A172 (cell line): ENCODE results near the gene IGSF6. TPM values are rescaled to one million over a fixed set of nuclear protein-coding genes. Genes with fewer than 3 reads are reported as not detected.
"Not testable (repeated sequence)": the region's sequence is repeated elsewhere in the genome, so short reads cannot be mapped to it uniquely, and the experiment has no call there.

Experiments used
- DNase-seq: peaks from one replicate; pipeline ENCODE4 v3.0.0-alpha.2; 2015; ENCODE audit warnings: low spot score
- total RNA-seq: library from RNA; depleted of rRNA; stranded (reverse); fragments of >200 nt; shearing (Covaris generic); gene quantifications from 2 replicates; pipeline ENCODE4 v1.2.3, GENCODE V29; 2014; rRNA removed

IGSF6 gene, protein sequence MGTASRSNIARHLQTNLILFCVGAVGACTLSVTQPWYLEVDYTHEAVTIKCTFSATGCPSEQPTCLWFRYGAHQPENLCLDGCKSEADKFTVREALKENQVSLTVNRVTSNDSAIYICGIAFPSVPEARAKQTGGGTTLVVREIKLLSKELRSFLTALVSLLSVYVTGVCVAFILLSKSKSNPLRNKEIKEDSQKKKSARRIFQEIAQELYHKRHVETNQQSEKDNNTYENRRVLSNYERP
- not detected in 2 replicates for total RNA-seq

DNA sequence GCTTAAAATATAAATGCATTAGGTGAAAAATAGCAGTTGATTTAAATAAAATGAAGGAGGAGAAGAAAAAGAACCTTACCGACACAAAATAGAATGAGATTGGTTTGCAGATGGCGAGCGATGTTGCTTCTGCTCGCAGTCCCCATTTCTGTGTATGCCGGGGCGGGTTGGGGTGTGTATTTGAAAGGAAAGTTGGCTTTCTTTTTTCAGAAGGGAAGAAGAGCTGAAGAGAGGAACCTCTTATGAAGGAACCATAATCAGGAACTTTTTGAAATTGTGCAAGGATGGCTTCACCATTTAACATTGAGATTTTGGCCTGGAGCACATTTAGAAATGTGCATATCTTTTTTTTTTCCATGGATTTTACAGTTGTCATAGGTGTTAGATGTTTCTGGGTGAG lies at the start of gene IGSF6:
TSS of gene IGSF6 (minus strand) at position 156 of the 400 bp plus-strand sequence. CDS start at position 146, 10 bp downstream.
- DNase-seq: no peak

DNA sequence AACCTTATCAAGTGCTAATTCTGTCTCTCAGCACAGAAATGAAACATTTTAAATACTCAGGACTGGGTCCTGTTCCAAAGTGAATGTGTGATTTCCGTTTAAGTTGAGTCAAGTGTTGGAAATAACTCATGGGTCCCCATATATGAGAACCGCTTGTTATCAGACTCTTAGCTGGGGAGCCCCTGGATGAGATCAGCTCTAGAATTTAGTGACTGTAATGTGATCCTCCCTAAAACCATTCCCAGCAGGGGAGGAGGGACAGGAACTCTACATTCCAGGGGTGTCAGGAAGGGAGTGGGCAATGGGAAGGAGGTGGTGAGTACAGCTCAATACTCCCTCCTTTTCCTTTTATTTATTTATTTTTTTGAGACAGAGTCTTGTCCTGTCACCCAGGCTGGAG lies 48.9 kb upstream of the IGSF6 start:
- no peak for DNase-seq

DNA sequence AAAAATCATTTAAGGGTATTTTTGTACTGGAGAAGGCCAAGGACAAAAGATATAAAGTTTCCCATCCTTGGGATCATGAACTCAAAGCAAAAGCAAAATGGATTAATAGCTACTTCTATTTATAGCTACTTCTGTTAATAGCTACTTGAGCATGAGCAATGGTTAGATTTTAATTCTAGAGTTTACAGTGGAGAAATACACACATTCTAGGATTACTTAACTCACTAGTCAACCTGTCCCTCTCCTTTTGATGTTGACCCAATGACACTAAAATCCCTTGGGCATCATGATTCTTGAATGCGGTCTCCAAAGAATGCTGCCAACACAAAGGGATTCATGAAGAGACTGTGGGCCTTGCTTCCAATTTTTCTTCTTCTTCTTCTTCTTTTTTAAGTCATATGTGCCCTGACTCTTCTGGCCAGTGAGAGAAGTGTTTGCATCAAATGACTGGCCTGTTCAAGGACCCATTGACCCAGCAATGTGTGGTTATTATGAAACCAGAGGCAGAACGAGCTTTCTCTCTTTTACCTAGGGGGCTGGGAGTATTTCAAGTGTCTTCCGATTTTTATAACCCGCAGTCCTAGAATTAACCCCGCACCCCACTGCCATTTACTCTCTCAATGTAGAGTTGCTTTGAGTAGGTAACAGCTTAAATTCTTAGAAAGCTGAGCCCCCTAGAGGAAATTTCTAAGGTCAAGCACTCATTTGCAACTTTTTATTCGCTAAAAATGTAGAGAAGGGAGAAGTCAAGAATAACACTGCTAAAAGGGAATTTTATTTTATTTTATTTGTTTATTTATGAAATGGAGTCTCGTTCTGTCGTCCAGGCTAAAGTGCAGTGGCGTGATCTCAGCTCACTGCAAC lies 46.0 kb upstream of the IGSF6 start:
- no peak for DNase-seq

DNA sequence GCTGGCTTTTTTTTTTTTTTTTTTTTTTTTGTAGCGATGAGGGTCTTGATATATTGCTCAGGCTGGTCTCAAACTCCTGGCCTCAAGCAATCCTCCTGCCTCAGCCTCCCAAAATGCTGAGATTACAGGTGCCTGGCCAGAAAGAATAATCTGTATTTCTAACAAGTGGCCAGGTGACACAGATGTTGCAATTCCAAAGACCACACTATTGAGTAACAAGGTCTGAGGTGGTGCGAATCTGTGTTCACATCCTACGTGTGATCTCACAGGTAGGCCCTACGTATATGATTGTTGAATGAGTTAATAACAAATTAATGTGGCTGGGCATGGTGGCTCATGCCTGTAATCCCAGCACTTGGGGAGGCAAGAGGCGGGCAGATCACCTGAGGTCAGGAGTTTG lies 44.6 kb upstream of the IGSF6 start:
- no peak for DNase-seq

DNA sequence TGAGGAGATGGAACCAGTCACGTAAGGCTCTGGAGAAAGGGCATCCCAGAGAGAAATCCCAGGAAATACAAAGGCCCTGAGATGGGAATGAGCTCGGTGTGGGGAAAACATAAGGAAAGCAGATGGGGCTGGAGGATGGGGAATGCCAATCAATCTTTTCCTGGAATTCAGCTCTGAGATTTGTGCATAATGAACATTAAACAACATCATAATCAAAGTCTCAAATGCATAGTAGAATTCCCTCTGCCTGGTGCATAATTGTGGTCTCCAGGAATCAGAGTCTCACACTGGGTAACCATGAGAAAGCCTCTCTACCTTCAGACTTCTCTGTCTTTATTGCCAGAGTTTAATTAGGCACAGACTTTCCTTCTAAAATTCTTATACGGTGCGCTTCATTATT lies 42.2 kb upstream of the IGSF6 start:
- DNase-seq: no peak

DNA sequence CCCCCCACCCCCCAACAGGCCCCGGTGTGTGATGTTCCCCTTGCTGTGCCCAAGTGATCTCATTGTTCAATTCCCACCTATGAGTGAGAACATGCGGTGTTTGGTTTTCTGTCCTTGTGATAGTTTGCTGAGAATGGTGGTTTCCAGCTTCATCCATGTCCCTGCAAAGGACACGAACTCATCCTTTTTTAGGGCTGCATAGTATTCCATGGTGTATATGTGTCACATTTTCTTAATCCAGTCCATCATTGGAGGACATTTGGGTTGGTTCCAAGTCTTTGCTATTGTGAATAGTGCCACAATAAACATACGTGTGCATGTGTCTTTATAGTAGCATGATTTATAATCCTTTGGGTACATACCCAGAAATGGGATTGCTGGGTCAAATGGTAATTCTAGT lies 38.6 kb upstream of the IGSF6 start:
- not testable (repeated sequence) for DNase-seq

DNA sequence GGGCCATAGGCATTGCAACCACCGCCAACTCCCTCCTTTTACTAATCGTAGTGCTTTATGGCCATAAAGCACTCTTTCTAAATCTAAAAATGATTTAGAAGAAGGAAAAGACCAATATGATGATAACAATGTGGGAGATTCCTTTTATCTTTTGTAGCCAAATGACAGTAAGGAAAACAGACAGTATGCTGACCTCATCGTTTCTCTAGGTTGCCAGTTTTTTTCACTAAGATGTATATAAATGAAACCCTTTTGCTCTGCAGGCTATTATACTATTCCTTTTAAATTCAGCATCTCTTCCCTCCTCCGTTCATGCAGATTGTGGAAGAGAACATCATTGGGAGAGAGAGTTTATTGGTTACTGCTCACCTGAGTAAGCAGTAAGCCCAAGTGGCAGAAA lies 36.7 kb upstream of the IGSF6 start:
- DNase-seq: no peak

DNA sequence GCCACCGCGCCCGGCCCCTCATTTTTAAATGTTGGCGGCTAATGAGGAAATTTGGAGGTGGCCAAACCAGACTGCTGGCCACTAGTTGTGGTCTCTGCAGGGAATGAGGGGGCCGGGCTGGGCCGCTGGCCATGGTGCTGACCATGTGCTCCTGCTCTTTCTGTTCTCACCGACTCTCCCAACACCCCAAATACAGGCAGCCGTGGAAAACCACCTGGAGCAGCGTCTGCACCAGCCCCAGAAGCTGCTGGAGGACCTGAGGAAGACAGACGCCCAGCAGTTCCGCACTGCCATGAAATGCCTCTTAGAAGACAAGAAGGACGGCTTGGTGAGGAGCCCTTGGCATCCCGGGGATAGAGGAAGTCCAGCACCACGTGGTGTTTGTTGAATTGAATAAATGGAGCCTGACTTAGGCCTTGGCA lies 32.6 kb upstream of the IGSF6 start:
- no peak for DNase-seq

DNA sequence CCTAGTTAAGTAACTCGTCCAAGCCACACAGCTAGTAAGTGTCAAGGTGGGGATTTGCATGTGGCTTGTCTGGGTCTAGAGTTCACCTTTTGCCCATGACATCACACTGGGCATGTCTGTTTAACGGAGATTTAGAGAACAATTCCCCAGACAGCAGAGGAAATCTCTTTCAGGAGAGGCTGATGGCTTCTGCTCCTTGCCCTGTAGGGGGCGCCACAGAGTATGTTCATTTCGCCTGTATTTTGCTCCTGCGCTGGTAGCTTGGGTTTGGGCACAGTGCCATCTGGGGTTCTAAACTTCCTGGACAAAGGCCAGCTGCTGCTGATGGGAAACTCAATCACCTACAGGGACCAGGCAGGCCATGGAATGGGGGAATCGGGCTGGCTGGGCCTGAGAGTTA lies 31.8 kb upstream of the IGSF6 start:
- no peak for DNase-seq

DNA sequence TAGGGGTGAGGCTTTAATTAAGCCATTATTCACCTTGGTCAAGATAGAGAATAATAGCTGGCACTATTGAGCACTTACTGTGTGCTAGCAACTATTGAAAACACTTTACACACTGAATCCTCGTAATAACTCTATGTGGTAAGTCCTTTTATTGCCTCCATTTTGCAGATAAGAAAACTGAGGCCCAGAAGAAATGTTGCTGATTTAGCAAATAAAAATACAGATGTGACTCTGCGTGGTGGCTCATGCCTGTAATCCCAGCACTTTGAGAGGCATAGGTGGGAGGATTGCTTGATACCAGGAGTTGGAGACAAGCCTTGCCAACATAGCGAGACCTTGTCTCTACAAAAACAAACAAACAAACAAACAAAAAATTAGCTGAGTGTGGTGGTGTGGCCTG lies 30.8 kb upstream of the IGSF6 start:
- DNase-seq: no peak

DNA sequence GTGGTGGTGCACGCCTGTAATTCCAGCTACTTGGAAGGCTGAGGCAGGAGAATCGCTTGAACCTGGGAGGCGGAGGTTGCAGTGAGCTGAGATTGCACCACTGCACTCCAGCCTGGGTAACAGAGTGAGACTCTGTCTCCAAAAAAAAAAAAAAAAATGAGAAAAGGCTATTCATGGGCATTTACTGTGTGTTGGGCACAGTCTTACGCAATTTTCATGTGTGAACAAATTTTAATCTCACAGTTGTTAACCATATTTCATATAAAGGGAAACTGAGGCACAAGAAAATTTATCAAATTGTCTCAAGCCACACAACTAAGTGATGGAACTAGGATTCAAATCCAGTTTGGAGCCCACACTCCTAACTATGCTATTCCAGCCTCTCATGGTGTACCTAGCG lies 28.3 kb upstream of the IGSF6 start:
- DNase-seq: not testable (repeated sequence)

DNA sequence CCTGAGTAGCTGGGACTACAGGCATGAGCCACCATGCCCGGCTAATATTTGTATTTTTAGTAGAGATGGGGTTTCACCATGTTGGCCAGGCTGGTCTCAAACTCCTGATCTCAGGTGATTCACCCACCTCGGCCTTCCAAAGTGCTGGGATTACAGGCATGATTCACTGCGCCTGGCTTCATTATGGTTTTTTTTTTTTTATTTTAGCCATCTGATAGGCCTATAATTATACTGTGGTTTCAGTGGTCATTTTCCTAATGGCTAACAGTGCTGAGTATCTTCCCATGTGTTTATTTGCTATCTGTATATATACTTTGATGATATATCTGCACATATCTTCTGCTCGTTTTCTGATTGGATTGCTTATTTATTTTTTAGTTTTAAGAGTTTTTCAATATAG lies 22.0 kb upstream of the IGSF6 start:
- peak; percentile 69 for DNase-seq

DNA sequence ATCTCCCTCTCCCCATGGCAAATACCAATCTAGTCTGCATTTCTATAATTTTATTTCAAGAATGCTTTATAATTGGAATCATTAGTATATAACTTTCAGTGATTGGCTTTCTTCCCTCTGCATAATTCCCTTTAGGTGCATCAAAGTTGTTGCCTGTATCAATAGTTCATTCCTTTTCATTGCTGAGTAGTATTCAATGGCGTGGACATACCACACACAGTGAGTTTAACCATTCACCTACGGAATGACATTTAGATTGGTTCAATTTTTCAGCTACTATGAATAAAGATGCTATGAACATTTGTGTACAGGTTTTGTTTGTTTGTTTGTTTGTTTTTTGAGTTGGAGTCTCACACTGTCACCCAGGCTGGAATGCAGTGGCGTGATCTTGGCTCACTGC lies 21.1 kb upstream of the IGSF6 start:
- no peak for DNase-seq

DNA sequence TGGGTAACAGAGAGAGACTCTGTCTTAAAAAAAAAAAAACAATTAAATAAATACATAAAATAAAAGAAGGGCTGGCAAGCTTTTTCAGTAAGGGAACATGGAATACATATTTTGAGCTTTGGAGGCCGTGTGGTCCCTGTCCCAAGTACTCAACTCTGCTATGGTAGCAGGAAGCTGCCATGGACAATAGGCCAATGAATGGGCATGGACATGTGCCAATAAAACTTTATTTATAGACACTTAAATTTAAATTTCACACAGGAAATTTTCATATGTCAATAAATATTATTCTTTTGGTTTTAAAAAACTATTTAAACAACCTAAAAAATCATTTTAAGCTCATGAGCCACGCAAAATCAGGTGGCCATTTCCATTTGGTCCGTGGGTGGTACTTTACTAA lies 15.2 kb upstream of the IGSF6 start:
- no peak for DNase-seq

DNA sequence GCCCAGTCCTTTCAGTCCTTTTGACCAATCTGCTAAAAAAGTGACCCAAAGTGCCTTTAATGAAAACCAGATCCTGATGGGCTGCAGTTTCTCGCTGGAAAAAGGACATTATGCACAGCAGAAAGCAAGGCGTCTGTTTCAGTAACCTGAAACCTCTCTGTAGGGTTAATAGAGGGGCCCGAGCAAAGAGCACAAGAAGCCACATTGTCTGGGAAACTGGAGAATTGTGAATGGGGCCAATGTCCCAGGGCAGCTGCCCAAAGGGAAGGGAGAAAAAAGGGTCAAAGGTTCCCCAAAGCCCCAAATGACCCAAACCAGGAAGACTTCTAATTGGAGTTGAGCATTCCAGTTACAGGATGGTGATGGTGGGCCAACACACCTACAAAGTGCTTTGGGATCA lies 14.4 kb upstream of the IGSF6 start:
- no peak for DNase-seq

DNA sequence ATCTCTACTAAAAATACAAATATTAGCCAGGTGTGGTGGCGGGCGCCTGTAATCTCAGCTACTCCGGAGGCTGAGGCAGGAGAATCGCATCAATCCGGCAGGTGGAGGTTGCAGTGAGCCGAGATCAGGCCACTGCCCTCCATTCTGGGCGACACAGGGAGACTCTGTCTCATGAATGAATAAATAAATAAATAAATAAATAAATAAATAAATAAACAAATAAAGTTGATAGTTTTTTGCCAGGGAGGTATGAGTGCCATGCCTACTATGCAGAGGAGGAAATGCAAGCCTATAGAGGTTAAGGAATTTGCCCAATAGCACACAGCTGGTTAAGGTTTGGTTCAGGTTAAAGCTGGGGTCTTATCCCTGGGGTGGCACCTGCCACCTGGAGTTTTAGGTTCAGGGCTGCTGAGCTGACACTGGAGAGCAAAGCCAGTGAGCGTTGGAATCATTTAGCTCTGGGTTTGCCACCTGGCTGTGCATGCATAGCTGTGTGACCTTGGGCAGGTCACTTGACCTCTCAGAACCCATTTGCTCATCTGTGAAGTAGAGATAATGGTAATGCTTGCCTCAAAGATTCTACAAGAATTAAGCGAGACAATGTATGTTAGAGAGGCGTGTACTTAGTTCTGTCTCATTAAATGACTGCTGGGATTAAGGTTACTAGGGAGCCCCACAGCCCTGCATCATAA lies 12.5 kb upstream of the IGSF6 start:
- no peak for DNase-seq

DNA sequence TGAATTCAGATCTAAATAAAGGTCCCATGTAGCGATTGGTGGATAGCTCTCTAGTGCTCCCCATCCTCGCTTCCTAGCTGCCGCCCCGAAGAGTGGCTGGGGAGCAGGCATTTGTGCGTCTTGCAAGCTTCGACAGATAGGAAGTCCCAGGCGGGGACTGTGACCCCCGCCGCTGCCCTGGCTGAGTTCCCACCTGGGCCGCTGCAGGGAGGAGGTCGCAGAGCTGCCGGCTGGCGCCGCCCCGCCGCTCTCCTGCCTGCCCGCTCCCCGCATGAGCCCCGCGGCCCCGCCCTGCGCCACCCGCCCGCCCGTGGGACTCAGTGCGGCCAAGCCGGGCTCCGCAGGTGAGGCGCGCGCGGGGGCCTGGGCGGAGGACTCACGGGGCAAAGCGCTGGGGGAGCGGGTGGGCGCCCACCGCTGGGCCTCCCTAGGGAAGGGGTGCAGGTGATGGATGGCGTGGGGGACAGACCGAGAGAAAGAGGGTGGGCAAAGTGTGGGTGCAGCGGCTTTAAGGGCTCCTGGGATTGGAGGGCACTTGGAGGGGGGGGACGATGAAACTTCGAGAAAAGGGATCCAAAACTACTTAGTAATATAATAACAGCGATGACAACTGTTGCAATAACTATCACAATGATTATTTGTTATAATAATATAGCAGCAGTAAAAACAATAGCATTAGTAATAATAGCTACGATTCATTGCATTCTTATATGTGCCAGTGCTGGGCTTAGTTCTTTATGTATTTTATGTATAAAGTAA lies 11.7 kb upstream of the IGSF6 start, which contains the start of gene OTOA:
TSS of gene OTOA (plus strand) at position 80 of the 759 bp plus-strand sequence. CDS start 14,547 bp downstream, outside the sequence.
- no peak for DNase-seq

DNA sequence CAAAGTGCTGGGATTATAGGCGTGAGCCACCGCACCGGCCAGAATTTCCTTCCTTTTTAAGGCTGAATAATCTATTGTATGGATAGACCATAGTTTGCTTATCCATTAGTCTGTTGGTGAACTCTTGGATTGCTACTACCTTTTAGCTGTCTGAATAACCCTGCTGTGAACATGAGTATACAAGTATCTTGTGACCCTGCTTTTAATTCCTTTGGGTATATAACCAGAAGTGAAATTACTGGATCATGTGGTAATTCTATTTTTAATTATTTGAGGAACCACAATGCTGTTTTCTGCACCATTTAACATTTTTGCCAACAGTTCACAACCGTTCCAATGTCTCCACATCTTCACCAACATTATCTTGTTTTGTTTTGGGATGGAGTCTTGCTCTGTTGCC lies 6.7 kb upstream of the IGSF6 start:
- no peak for DNase-seq

DNA sequence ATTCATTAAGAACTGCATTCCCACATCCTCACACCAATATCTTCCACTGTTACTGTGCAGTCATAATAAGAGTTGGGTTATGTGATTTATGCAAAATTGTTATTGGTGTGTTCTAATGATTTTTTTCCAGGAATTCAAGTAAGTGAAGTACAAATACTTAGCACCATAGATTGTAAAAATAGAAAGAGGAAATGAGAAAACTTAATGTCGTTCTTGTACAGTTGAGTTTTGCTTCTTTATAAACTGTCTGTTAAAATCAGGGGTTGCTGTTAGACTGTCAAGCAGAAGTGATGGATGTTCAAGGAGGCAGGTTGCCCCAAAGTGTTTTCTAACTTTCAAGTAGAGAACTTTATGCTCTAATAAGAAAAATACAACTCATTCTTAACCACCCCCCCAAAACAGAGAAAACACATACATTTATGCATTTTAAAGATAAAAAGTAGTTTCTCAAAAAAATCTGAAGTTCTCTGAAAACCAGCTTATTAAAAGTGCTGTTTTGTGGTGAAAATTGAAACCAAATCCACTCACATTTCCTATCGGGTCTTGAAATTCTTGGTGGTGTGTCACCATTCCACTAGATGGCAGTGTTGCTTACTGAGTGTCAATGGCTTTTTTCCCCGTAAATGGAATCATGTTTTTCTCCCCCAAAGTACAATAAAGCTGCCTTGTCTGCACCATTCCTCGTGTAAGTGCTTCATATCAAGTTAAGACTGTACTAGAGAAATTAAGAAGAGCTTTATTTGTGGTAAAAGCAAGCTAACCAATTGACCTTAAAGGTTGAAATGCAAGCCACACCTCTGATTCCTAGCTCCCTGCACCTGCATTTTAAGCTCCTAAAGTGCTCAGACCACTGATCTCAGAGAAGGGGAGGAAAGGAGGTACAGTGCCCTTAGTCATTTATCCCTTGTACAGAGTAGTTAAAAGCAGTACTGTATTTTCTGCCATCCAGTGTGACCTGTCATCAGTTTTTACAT lies 4.7 kb upstream of the IGSF6 start:
- peak; percentile 52 for DNase-seq

DNA sequence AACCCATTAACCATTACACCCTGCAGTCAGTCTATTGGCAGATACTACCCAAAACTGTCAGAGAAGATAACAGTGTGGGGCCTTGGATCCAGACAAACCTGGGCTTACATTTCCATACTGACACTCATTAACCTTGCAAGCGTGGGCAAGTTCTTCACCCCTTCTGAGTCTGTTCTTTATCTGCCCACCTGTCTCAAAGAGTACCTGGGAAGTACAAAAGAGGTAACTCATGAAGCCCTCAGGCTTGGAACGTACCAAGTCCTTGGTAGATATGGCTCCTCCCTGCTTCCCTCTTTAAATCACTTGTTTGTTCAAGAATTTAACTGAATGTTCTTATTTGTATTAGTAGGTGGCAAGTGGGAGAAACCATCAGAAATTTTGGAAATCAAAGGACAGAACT lies 2.5 kb upstream of the IGSF6 start:
- DNase-seq: no peak

DNA sequence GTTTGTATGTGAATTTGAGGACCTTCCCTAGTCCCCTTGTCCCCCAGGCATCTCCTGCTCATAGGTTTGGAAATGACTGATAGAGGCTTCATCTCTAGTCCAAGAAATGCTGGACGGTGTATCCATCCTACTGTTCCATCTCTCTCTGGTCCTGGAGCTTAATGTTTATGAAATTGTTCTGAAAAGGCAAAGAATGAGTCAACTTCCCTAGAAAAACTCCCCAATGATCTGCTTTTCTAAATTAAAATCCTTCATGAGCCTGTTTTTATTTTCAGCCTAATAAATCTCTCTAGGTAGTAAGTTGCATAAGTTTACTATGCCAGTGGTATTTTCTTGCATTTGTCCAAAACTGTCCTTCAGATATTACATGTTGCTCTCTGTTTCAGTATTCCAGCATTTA lies 2.1 kb upstream of the IGSF6 start:
- DNase-seq: no peak
